Ovary (tissue), 9 donors: Measurements from ENCODE around the gene ANO6. TPM values are rescaled to one million over a fixed set of nuclear protein-coding genes. Genes with fewer than 3 reads are reported as not detected.
"Not testable (repeated sequence)": the region's sequence is repeated elsewhere in the genome, so short reads cannot be mapped to it uniquely, and the experiment has no call there.

Source experiments
- DNase-seq, 5 donors: peaks; one replicate each; pipeline ENCODE4 v3.0.0-alpha.2; 2019 to 2020
- H3K27ac ChIP-seq, 2 donors: fragments of 200-600 bp; one replicate each; pipeline versions ENCODE4 v1.5.1 to v1.8.0; 2019 to 2022
- H3K27me3 ChIP-seq: fragments of 200-600 bp; one replicate; pipeline ENCODE4 v1.8.0; 2022
- H3K36me3 ChIP-seq: fragments of 200-600 bp; sonication (generic); one replicate; pipeline ENCODE4 v1.5.1; 2019
- H3K4me1 ChIP-seq: one replicate; pipeline ENCODE4 v1.8.1; 2013; ENCODE audit warnings: mild to moderate bottlenecking, moderate library complexity; ENCODE audit not compliant: insufficient read depth
- H3K4me3 ChIP-seq: fragments of 200-600 bp; sonication (generic); one replicate; pipeline ENCODE4 v1.5.1; 2017
- H3K9me3 ChIP-seq, 2 donors: fragments of 200-600 bp in 1 of 2; sonication (generic) in 1 of 2; one replicate each; pipeline versions ENCODE4 v1.5.1 to v1.8.1; 2013 to 2019; ENCODE audit warnings: mild to moderate bottlenecking in 1 of 2, moderate library complexity in 1 of 2
- CTCF ChIP-seq, 3 donors: fragments of 450-650 bp in 2 of 3; fragments of 200-600 bp in 1 of 3; IDR thresholded peaks; one replicate each; pipeline versions ENCODE4 v1.5.1 to v1.8.0; 2016 to 2022; ENCODE audit warnings: antibody characterized with exemption in 3 of 3, mild to moderate bottlenecking in 1 of 3
- EP300 ChIP-seq: sonication (generic); formaldehyde crosslinking; IDR thresholded peaks from one replicate; pipeline ENCODE4 v1.6.1; 2017; ENCODE audit warnings: antibody characterized with exemption
- POLR2A ChIP-seq: fragments of 450-650 bp; IDR thresholded peaks from one replicate; pipeline ENCODE4 v1.6.1; 2017; ENCODE audit warnings: antibody characterized with exemption, mild to moderate bottlenecking, moderate library complexity
- WGBS, 3 donors: extraction: QIAGEN DNeasy Blood & Tissue Kit in 1 of 3; methylation state at CpG; one replicate each; pipeline versions ENCODE4 v1.1.5 to v1.1.7; 2013 to 2017; 5-methylcytosine and 5-hydroxymethylcytosine counted together
- intact Hi-C, 4 donors: fragments of 100-400 bp; cut with DNase I; formaldehyde crosslinking; loops; one replicate each; pipeline versions ENCODE4 v1.11.0 to v1.15.1; 2022 to 2023
- polyA plus RNA-seq, 2 donors: library from polyadenylated mRNA; stranded (reverse); fragments of 200-250 nt in 1 of 2; fragments of 350-450 nt in 1 of 2; fragmentation: Illumina TruSeq in 1 of 2; extraction: RNeasy Lipid Tissue Mini Kit (QIAGEN cat#74804) in 1 of 2; gene quantifications; one replicate each; pipeline ENCODE4 v1.2.3, GENCODE V29; 2013 to 2014
- total RNA-seq, 7 donors: library from RNA; depleted of rRNA in 2 of 7; stranded (reverse); fragments of >200 nt in 2 of 7; fragmentation: NEBNext Ultra II Directional in 3 of 7; extraction: Animal tissue kit (Norgen Biotek cat#: 25700) in 3 of 7; gene quantifications; one replicate each; pipeline versions ENCODE4 v1.1.0 to v1.2.4, GENCODE V29; 2016 to 2023
- donor health status: DM: no; HTN: no; CAD: no; lungs with moderate emphysema.
- donor health status: DM: no; HTN: no; CAD: no.
- donor health status: Bipolar disorder and iron deficiency.
- donor health status: DM: yes; HTN: yes; CAD: no.
- donor health status: DM: no; HTN: no; CAD: no.
- donor health status: DM: yes; HTN: yes; CAD: no.

ANO6 gene
- total and polyA plus RNA-seq, 9 donors = 38.8 to 88.5 (median 63.2) TPM

GRCh38 chr12:45312012-45312411, 96.1 kb downstream of the ANO6 start:
- no peaks in the 10 kb centered on the region for H3K27me3 ChIP-seq
- H3K36me3 ChIP-seq = no peaks in the 10 kb centered on the region
- H3K4me1 ChIP-seq = peaks cover 9% of the 10 kb centered on the region
- no peak for TF ChIP-seq POLR2A
- no peak for TF ChIP-seq CTCF (IDR thresholded peaks at IDR 0.05)
- no peak for TF ChIP-seq EP300
- no peak overlapping the region for H3K27ac ChIP-seq
- no peaks in the 10 kb centered on the region for H3K9me3 ChIP-seq
- DNase-seq = no peak
- intact Hi-C loops = no loop called here
- no peak overlapping the region for H3K4me3 ChIP-seq
- WGBS, 3 donors = 61 to 65% (median 65%) methylated on average over 1 of the region's 1 CpG

DNA sequence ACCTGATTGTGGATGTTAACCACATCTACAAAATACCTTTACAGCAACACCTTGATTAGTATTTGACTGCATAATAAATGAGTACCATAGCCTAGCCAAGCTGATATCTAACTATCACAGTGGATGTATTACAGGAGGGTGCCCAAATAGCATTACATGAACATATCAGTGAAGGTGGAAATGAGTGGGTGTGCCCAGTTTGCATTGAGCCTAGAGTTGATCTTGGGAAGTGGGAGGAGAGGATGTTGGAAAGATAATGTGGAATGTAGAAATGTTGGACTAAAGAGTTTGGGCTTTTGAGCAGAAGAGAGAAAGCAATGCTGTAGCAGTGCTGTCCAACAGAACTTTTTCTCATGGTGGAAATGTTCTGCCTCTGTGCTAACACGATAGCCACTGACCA, 98.9 kb downstream of the ANO6 start:
- no peak for DNase-seq
- H3K36me3 ChIP-seq = no peaks in the 10 kb centered on the region
- no peaks in the 10 kb centered on the region for H3K27me3 ChIP-seq
- no peak overlapping the region for H3K4me3 ChIP-seq
- WGBS, 3 donors = 92 to 97% (median 97%) methylated on average over 1 of the region's 1 CpG
- intact Hi-C loops = no loop called here
- H3K4me1 ChIP-seq = peaks cover 4% of the 10 kb centered on the region
- H3K27ac ChIP-seq = no peak overlapping the region
- TF ChIP-seq POLR2A (no peak), CTCF (IDR thresholded peaks at IDR 0.05) (no peak), EP300 (no peak)
- no peaks in the 10 kb centered on the region for H3K9me3 ChIP-seq

DNA sequence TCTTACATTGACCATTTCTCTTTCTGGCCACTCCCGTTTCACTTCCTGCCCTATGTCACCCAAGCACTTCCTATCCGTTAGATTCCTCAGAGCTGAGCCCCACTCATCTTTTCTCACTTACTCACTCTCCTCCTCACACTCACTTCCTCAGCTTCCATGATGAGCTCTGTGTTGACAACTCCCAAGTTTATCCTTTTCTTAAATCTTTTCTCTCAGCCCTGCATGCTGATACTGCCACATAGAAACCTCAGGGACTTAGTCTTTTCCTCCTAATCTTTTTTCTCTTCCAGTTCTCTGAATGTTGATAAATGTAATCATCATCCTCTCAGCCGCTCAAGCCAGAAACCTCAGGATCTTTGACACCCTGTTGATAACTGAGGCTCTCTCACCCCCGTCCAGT, 99.6 kb downstream of the ANO6 start:
- H3K4me1 ChIP-seq = peaks cover 4% of the 10 kb centered on the region
- WGBS, 3 donors = 93 to 94% (median 94%) methylated on average over 4 of the region's 4 CpGs

DNA sequence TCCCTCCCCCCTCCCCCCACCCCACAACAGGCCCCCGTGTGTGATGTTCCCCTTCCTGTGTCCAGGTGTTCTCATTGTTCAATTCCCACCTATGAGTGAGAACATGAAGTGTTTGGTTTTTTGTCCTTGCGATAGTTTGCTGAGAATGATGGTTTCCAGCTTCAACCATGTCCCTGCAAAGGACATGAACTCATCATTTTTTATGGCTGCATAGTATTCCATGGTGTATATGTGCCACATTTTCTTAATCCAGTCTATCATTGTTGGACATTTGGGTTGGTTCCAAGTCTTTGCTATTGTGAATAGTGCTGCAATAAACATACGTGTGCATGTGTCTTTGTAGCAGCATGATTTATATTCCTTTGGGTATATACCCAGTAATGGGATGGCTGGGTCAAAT, 101.4 kb downstream of the ANO6 start:
- intact Hi-C loops = not testable (repeated sequence)
- WGBS, 3 donors = 91 to 96% (median 95%) methylated on average over 3 of the region's 3 CpGs

More for the DNA sequence above, 99.6 kb downstream of the ANO6 start:
- H3K27me3 ChIP-seq = no peaks in the 10 kb centered on the region
- no peaks in the 10 kb centered on the region for H3K36me3 ChIP-seq
- H3K27ac ChIP-seq = no peak overlapping the region
- H3K4me3 ChIP-seq = no peak overlapping the region
- H3K9me3 ChIP-seq = no peaks in the 10 kb centered on the region
- intact Hi-C loops = no loop called here
- TF ChIP-seq EP300 = no peak
- TF ChIP-seq POLR2A = no peak
- TF ChIP-seq CTCF (IDR thresholded peaks at IDR 0.05) = no peak
- no peak for DNase-seq

GRCh38 chr12:45322810-45323209, 106.9 kb downstream of the ANO6 start:
- Histone ChIP-seq H3K4me3 (no peak overlapping the region), H3K36me3 (no peaks in the 10 kb centered on the region), H3K4me1 (peaks cover 5% of the 10 kb centered on the region), H3K27me3 (no peaks in the 10 kb centered on the region), H3K9me3 (no peaks in the 10 kb centered on the region), H3K27ac (no peak overlapping the region)
- intact Hi-C loops = no loop called here
- DNase-seq = no peak
- TF ChIP-seq EP300 = no peak
- 27 to 34% (median 30%) methylated on average over 4 of the region's 4 CpGs for WGBS, 3 donors

More for the DNA sequence above, 101.4 kb downstream of the ANO6 start:
- DNase-seq, H3K27ac ChIP-seq, H3K9me3 ChIP-seq, H3K4me3 ChIP-seq, H3K27me3 ChIP-seq, H3K36me3 ChIP-seq, H3K4me1 ChIP-seq: not testable (repeated sequence)

DNA sequence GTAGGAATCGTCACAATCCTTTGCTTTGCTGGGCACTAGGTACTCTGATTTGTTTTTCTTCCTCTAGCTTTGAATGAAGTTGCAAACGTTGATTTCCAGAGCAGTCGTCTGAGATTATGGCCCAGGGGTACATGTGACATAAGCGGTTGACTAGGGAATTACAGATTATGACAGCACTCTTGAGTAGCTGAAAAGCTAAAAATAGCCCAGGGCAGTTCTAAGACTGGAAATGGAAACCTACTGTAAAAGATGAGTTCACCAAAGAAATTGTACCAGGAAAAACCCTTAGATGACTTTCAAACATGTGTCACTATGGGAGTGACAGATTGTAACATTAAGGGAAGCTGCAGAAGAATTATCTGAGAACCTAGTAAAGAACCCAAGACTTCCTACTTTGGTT, 108.5 kb downstream of the ANO6 start:
- WGBS, 3 donors = 59 to 63% (median 61%) methylated on average over 4 of the region's 4 CpGs
- intact Hi-C loops = no loop called here
- Histone ChIP-seq H3K4me3 (no peak overlapping the region), H3K27ac (no peak overlapping the region), H3K4me1 (peaks cover 5% of the 10 kb centered on the region), H3K36me3 (no peaks in the 10 kb centered on the region), H3K9me3 (no peaks in the 10 kb centered on the region), H3K27me3 (no peaks in the 10 kb centered on the region)
- no peak for DNase-seq
- TF ChIP-seq POLR2A = no peak
- no peak for TF ChIP-seq CTCF (IDR thresholded peaks at IDR 0.05)
- no peak for TF ChIP-seq EP300
